ENCODE results near the gene GGTLC1.

GGTLC1 gene

GRCh38 chr20:23988561-23988960 lies at the start of gene GGTLC1:
TSS of gene GGTLC1 (minus strand) at chr20:23988779. CDS start at chr20:23986611, 2,168 bp downstream.
- no peaks in the 10 kb centered on the region for H3K9me3 ChIP-seq (ENCODE audit: control insufficient read depth, insufficient read depth, low read length)
- no peaks in the 10 kb centered on the region for H3K4me1 ChIP-seq (ENCODE audit: insufficient read depth, low read length)
- H3K9ac ChIP-seq (ENCODE audit: low read depth, low read length): no peak within 1 kb of the TSS
- no peaks in the 10 kb centered on the region for H3K36me3 ChIP-seq (ENCODE audit: insufficient read depth, low read length)

GRCh38 chr20:24034820-24035219 lies 46.2 kb upstream of the GGTLC1 start:
- Histone ChIP-seq H3K36me3 (ENCODE audit: insufficient read depth, low read length) (no peaks in the 10 kb centered on the region), H3K9me3 (ENCODE audit: control insufficient read depth, insufficient read depth, low read length) (no peaks in the 10 kb centered on the region), H3K9ac (ENCODE audit: low read depth, low read length) (no peak overlapping the region), H3K4me1 (ENCODE audit: insufficient read depth, low read length) (0 out of 2 replicates have a peak, but pooled peaks cover 3% of the 10 kb centered on the region)

GRCh38 chr20:24033565-24033964 lies 45.0 kb upstream of the GGTLC1 start:
- Histone ChIP-seq H3K9ac (ENCODE audit: low read depth, low read length) (no peak overlapping the region), H3K36me3 (ENCODE audit: insufficient read depth, low read length) (no peaks in the 10 kb centered on the region), H3K9me3 (ENCODE audit: control insufficient read depth, insufficient read depth, low read length) (no peaks in the 10 kb centered on the region), H3K4me1 (ENCODE audit: insufficient read depth, low read length) (0 out of 2 replicates have a peak, but pooled peaks cover 3% of the 10 kb centered on the region)

DNA sequence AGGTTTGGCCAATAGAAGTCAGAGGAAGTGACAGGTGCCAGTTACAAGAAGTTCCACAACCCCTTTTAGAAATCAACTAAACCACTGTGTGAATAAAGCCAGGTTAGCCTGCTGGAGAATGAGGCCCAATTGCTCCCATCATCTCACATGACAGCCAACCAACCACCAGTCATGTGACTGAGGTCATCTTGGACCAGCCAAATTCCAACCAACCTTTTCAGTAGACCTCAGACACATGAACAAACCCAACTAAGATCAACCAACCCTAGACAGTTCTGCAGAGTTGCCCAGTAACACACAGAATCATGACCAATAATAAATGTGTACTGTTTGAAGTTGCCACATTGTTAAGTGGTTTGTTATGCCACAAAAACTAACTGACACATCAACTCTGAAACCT lies 44.6 kb upstream of the GGTLC1 start:
- Histone ChIP-seq H3K36me3 (ENCODE audit: insufficient read depth, low read length) (no peaks in the 10 kb centered on the region), H3K9ac (ENCODE audit: low read depth, low read length) (no peak overlapping the region), H3K4me1 (ENCODE audit: insufficient read depth, low read length) (0 out of 2 replicates have a peak, but pooled peaks cover 3% of the 10 kb centered on the region), H3K9me3 (ENCODE audit: control insufficient read depth, insufficient read depth, low read length) (no peaks in the 10 kb centered on the region)

- Histone ChIP-seq H3K36me3 (ENCODE audit: insufficient read depth, low read length) (no peaks in the 10 kb centered on the region), H3K9me3 (ENCODE audit: control insufficient read depth, insufficient read depth, low read length) (no peaks in the 10 kb centered on the region), H3K9ac (ENCODE audit: low read depth, low read length) (no peak overlapping the region), H3K4me1 (ENCODE audit: insufficient read depth, low read length) (0 out of 2 replicates have a peak, but pooled peaks cover 3% of the 10 kb centered on the region)
Observed at GRCh38 chr20:24032400-24032898, 43.9 kb upstream of the GGTLC1 start.

- H3K9me3 ChIP-seq (ENCODE audit: control insufficient read depth, insufficient read depth, low read length): no peaks in the 10 kb centered on the region
- H3K36me3 ChIP-seq (ENCODE audit: insufficient read depth, low read length): no peaks in the 10 kb centered on the region
- H3K9ac ChIP-seq (ENCODE audit: low read depth, low read length): no peak overlapping the region
- H3K4me1 ChIP-seq (ENCODE audit: insufficient read depth, low read length): no peaks in the 10 kb centered on the region
Observed at GRCh38 chr20:24027229-24027628, 38.6 kb upstream of the GGTLC1 start.

- no peak overlapping the region for H3K9ac ChIP-seq (ENCODE audit: low read depth, low read length)
- no peaks in the 10 kb centered on the region for H3K4me1 ChIP-seq (ENCODE audit: insufficient read depth, low read length)
- H3K9me3 ChIP-seq (ENCODE audit: control insufficient read depth, insufficient read depth, low read length): no peaks in the 10 kb centered on the region
- H3K36me3 ChIP-seq (ENCODE audit: insufficient read depth, low read length): no peaks in the 10 kb centered on the region
Observed at GRCh38 chr20:24022621-24023180, 34.1 kb upstream of the GGTLC1 start.

GRCh38 chr20:24018796-24019195 lies 30.2 kb upstream of the GGTLC1 start:
- H3K36me3 ChIP-seq (ENCODE audit: insufficient read depth, low read length): no peaks in the 10 kb centered on the region
- H3K9me3 ChIP-seq (ENCODE audit: control insufficient read depth, insufficient read depth, low read length): no peaks in the 10 kb centered on the region
- H3K4me1 ChIP-seq (ENCODE audit: insufficient read depth, low read length): no peaks in the 10 kb centered on the region
- H3K9ac ChIP-seq (ENCODE audit: low read depth, low read length): no peak overlapping the region

DNA sequence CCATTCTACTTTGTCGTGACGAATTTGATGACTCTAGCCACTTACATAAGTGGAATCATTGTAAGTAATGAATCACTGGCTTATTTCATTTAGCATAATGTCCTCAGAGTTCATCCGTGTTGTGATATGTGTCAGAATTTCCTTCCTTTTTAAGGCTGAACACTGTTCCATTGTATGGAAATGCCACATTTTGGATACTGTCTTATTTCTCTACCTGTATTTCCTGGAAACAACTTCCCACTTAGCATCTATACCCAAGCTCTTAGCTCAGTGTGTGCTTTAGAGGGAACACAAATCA lies 28.8 kb upstream of the GGTLC1 start:
- Histone ChIP-seq H3K36me3 (ENCODE audit: insufficient read depth, low read length) (no peaks in the 10 kb centered on the region), H3K4me1 (ENCODE audit: insufficient read depth, low read length) (no peaks in the 10 kb centered on the region), H3K9ac (ENCODE audit: low read depth, low read length) (no peak overlapping the region), H3K9me3 (ENCODE audit: control insufficient read depth, insufficient read depth, low read length) (no peaks in the 10 kb centered on the region)

DNA sequence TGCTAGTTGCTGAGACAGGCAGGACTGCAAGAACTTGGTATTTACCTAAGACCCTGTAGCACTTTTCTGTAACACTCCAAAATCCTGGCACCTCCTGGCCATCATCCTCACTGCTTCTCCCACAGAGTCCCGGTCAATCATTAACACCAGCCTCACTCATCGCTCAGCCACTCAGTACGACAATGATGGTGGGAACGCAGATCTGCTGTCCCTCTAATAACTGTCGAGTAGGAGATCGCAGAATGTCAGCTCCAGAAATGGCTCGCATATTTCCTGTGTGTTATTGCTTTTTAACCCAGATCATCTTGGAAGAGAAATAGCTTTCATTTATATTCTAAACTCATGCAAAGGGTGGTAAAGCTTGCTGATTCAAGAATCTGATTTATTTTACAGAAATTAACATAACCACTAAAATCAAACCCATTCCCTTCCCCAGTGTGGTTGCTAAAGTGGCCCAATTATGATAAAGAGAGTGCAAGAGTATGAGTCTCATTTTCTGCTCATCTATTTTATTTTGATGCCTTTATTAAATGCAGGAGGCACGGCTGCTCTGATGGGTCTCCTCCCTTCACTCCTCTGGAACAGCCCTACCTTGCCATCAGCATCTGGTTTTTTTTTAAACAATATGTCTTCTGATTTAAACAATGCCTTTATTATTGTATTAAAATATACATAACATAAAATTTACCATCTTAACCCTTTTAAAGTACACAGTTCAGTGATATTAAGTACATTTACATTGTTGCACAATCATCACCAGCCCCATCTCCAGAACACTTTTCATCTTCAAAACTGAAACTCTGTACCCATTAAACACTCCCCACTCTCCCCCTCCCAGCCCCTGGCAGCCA lies 28.3 kb upstream of the GGTLC1 start:
- Histone ChIP-seq H3K9ac (ENCODE audit: low read depth, low read length) (no peak overlapping the region), H3K36me3 (ENCODE audit: insufficient read depth, low read length) (no peaks in the 10 kb centered on the region), H3K9me3 (ENCODE audit: control insufficient read depth, insufficient read depth, low read length) (no peaks in the 10 kb centered on the region), H3K4me1 (ENCODE audit: insufficient read depth, low read length) (no peaks in the 10 kb centered on the region)

GRCh38 chr20:24013953-24014352 lies 25.4 kb upstream of the GGTLC1 start:
- no peaks in the 10 kb centered on the region for H3K36me3 ChIP-seq (ENCODE audit: insufficient read depth, low read length)
- H3K9ac ChIP-seq (ENCODE audit: low read depth, low read length): no peak overlapping the region
- H3K9me3 ChIP-seq (ENCODE audit: control insufficient read depth, insufficient read depth, low read length): no peaks in the 10 kb centered on the region
- no peaks in the 10 kb centered on the region for H3K4me1 ChIP-seq (ENCODE audit: insufficient read depth, low read length)

DNA sequence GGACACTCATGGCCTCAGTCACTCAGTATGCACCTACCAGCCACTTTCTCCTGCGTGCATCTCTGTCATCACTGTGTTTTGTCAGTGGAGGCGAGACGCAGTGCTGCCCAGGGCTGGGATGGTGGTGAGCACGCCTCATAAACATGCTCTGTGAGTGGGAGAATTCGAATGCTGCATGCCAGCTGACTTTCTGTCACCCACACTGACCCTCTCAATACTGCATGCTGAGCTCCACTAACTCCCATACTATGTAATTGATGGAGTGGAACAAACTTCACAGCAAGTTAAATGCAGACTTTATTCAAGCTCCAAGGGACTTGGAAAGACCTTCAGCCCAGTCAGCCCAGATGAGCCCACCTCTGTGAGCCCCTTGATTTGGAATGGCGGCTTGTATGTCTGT lies 22.7 kb upstream of the GGTLC1 start:
- Histone ChIP-seq H3K36me3 (ENCODE audit: insufficient read depth, low read length) (no peaks in the 10 kb centered on the region), H3K9ac (ENCODE audit: low read depth, low read length) (no peak overlapping the region), H3K4me1 (ENCODE audit: insufficient read depth, low read length) (no peaks in the 10 kb centered on the region)

GRCh38 chr20:24007758-24008157 lies 19.2 kb upstream of the GGTLC1 start:
- no peaks in the 10 kb centered on the region for H3K36me3 ChIP-seq (ENCODE audit: insufficient read depth, low read length)
- no peaks in the 10 kb centered on the region for H3K9me3 ChIP-seq (ENCODE audit: control insufficient read depth, insufficient read depth, low read length)
- no peak overlapping the region for H3K9ac ChIP-seq (ENCODE audit: low read depth, low read length)
- H3K4me1 ChIP-seq (ENCODE audit: insufficient read depth, low read length): 0 out of 2 replicates have a peak, but pooled peaks cover 2% of the 10 kb centered on the region

More for the DNA sequence above, 22.7 kb upstream of the GGTLC1 start:
- H3K9me3 ChIP-seq (ENCODE audit: control insufficient read depth, insufficient read depth, low read length): no peaks in the 10 kb centered on the region

DNA sequence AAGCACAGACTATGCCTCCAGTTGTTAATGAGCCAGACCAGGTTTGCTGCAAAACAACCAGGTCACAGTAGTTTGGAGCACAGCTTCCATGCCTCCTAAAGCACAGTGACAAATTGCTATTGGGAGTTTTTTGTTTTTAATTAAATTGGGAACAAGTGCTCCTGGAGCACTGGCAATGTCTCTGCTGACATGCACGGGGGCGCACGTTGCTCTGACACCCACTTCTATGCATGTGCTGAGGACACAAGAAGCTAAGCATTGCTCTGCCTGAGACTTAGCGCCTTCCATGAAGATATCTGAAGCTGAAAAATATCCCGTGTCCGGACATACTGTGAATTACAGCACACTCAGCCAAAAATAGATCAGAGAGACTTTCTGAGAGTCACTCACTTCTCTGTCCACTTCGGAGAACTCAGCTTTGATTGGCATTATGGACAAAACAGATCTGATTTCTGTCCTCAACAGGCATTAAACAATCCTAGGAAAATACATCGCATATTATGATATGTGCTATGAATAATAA lies 18.6 kb upstream of the GGTLC1 start:
- Histone ChIP-seq H3K9me3 (ENCODE audit: control insufficient read depth, insufficient read depth, low read length) (no peaks in the 10 kb centered on the region), H3K36me3 (ENCODE audit: insufficient read depth, low read length) (no peaks in the 10 kb centered on the region), H3K9ac (ENCODE audit: low read depth, low read length) (no peak overlapping the region), H3K4me1 (ENCODE audit: insufficient read depth, low read length) (0 out of 2 replicates have a peak, but pooled peaks cover 2% of the 10 kb centered on the region)

DNA sequence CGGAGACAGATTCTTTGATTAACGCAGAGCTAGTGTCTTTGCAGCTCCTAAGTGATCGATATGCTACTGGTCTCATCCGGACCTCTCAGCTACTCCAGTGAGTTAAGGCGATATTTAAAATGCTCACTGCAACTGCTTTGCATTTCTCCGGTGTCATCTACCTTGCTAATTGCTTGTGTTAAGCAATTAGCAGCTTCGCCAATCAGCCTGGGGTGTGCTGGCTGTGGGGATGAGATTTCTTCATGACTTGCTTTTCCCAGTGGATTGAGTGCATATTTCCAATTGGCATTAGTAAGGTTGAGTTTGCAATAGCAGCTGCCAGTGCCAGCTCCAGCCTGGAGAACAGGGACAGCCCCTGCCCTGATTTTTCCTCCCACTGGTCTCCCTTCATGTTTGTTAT lies 18.0 kb upstream of the GGTLC1 start:
- Histone ChIP-seq H3K9me3 (ENCODE audit: control insufficient read depth, insufficient read depth, low read length) (no peaks in the 10 kb centered on the region), H3K4me1 (ENCODE audit: insufficient read depth, low read length) (0 out of 2 replicates have a peak, but pooled peaks cover 2% of the 10 kb centered on the region), H3K36me3 (ENCODE audit: insufficient read depth, low read length) (no peaks in the 10 kb centered on the region), H3K9ac (ENCODE audit: low read depth, low read length) (no peak overlapping the region)
